Measurements from ENCODE around the gene CNST.
"Not testable (repeated sequence)": the region's sequence is repeated elsewhere in the genome, so short reads cannot be mapped to it uniquely, and the experiment has no call there.

CNST gene

DNA sequence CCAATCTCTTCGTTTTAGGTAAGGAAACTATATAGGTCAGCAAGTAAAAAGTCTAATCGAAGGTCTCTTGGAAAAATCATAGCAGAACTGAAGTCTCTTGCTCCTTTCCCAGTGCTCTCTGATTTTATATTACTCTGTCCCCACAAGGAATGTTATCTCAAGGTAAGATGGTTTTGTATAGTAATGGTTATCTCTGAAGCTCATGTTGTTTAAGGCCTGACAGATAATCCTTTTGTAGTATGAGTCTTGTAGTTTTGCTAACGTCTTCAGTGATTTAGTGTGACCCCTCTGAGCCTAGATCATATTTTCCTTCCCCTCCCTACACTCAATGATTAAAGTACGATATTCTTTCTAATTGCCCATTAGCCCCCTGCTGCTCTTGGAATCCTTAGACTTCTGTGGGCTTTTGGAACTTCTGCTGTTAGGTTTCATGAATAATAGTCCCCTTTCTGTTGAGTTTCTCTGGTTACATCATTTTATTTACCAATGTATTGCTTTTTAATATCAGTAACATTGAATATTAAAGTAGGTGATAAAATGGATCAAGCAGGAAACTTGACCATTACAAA, 52.1 kb downstream of the CNST start:
- no peak for DNase-seq (ENCODE audit: low spot score)

DNA sequence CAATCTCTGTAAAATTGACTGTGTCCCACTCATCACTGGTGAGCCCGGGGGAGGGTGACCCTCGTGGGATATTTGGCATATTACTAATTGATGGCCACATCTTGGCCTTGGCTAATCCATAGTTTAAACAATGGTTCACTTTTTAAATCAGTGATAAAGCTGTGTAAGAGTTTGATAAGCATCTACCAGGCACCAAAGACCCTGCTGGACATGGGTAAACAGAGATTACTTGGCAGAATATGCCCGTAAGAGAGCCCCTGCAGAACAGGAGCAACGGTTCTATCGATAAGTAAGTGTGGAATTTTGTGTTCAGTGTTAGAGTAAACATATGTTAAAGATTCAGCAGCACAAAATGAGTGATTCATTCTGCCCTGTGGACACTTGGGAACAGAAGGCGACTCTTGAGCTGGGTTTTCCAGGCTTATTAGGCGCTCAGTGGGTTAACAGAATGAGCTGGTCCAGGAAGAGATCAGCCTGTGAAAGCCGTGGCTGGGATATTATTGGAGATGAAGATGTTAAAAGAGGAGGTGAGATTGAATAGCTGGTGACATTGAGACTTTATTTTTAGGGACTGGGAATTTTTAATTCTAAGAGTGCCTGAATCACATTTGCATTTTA, 55.9 kb downstream of the CNST start:
- no peak for DNase-seq (ENCODE audit: low spot score)

DNA sequence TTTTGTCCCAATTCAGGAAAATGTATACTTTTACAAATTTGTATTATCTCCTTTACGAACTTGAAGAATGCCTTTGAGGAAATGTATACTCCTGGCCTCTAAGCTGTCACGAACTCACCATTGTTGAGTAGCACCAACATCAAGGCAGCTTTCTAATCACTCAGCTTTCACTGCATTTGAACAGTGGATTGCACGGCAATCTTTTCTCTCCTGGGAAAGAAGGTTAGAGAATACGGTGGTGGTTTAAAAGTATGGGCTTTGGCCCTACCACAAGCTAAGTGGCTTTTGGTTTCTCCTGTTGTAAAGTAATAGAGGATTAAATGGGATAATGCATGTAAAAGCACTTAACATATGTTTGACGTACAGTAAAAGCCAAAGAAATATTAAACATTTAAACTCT, 57.8 kb downstream of the CNST start:
- no peak for DNase-seq (ENCODE audit: low spot score)

DNA sequence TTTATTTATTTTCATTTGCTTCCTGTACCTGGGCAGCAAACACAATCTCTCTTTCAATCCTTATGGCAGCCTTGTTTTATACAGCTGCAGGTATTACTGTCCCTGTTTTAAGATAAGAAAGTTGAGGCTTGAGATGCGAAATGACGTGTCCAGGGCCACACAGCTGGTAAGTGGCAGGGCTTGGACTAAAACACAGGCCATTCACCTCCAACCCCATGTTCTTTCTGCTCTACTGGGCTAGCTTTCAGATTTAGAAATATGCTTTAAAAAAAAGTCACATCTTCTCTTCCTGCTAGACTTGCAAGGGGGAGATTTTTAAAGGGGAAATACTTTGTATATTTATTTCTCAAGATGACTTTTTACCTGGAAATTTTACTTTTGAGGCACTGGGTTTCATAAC, 62.8 kb downstream of the CNST start:
- DNase-seq (ENCODE audit: low spot score) = no peak

DNA sequence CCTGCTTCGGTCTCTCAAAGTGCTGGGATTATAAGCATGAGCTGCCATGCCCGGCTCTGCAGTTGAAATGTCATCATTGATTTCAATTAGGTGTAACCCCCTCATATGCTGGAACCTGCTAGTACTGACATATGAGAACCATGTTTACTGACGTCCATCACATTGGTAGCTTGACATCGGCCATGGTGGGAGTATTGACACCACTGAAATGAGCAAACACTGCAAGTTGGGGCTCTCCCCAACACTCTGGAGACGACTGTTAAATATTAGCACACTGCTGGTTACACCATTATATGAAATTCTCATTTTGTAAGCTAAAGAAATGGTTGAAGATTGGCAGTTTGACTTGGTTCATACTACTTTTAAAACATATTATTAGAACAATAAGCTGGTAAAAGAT, 63.7 kb downstream of the CNST start:
- DNase-seq (ENCODE audit: low spot score) = no peak

DNA sequence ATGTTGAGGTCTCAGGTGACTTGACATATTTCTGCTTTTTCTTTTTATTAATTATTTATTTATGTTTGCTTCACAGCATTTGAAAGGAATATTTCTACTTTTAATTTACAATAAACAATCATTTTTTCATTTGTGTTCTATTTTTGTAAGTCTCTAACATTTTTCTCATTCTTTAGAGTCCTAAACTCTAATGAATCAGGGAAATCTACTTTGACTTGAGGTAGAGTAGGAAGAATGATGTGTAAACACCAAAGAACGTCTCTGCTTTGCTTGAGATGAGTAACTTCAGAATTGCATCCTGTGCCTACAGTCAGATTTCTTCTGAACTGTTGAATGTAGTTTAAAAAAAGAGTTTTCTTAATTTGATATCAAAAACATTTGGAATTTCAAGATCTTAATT, 65.2 kb downstream of the CNST start:
- DNase-seq (ENCODE audit: low spot score) = no peak

DNA sequence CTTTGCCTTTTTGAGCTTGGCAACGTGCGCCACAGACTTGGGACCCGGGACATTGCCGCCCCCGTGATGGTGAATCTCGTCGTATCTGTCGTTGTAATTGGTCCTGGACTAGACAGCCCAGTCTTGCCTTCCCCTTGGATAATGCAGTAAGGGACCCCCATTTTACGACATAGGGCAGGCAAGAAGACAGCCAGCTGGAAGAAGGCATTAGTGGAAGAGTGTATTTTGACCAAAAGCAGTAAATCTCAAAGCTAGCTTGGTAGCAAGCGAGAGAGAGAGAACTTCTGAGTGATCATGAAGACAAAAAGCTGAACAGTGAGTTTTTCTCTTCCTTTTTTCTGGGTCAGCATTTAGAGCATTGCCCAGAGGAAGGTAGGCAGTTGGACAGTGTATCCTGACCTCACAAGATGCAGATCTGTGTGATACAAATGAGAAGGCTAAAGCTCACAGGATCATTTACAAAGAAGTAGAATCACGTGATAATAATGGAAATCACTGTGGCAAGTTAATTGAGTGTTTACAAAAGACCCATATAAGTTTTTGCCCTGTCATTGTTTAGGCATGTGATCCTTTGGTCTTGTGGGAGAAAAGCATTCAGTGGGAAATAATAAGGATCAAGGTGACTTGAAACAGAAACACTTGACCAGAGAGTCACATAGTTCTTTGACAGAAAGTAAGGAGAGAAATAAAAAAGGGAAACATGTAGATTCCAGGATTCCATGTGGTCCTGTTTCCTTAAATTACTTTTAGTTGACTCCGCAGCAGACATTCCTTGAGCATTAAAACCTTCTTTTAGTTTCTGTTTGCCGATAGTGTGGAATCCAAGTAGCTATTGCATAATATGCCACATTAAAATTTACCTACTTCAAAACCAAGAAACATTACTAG, 66.3 kb downstream of the CNST start:
- DNase-seq (ENCODE audit: low spot score) = no peak

DNA sequence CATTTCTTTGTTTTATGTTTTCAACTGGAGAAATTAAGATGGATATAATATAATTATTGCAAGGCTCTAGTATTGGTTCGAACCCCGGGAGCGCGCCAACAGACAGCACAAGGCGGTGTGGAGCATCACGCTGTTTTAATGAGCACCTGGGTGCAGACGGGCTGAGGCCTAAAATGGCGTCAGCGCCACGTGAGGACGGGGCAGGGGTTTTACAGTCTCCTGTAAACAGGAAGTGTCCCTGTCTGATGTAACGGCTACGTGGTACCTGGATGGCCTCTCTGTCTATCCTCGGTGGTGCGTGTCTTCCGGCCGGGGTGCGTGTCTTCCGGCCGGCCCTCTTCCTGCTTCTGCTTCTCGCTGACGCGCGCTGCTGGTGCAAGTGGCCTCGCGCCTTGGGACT, 68.4 kb downstream of the CNST start:
- not testable (repeated sequence) for DNase-seq (ENCODE audit: low spot score)

DNA sequence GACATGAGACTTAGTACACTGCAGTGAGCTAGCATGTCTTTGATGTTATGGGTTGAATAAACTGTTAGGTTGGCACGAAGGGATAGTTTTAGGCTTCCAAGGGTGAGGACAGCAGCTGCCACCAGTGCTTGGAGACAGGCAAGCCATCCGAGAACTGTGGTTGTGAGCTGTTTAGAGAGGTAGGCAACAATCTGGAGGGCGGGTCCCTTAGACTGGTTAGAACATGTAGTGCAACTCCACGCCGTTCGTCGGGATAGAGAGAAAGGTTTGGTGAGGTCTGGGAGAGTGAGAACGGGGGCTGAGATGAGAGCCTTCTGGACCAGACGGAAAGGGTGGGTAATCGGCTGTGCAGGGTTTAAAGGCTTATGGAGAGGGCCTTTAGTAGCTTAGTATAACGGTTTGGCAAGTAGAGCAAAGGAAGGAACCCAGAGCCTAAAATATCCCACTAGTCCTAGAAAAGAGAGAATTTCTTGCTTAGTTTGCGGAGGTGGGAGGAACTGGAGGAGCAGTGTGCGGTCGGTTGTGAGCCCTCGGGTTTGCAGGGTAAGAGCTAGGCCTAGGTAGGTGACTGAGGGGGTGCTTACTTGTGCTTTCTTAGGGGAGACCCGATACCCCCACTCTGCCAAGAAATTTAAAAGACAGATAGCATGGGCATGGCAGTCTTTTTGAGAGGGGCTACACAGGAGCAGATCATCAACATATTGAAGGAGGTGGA, 72.8 kb downstream of the CNST start:
- DNase-seq (ENCODE audit: low spot score) = no peak

DNA sequence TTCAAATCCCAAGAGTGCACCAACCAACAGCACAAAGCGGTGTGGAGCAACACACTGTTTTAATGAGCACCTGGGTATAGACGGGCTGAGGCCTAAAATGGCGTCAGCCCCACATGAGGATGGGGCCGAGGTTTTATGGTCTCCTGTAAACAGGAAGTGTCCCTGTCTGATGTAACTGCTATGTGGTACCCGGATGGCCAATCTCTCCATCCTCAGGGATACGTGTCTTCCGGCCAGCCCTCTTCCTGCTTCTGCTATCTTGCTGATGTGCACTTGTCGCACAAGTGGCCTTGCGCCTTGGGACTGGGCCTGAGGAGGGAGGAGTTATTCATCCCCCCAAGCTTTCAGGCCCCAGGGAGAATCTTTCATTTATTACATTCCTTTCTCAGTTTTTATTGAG, 73.5 kb downstream of the CNST start:
- no peak for DNase-seq (ENCODE audit: low spot score)

DNA sequence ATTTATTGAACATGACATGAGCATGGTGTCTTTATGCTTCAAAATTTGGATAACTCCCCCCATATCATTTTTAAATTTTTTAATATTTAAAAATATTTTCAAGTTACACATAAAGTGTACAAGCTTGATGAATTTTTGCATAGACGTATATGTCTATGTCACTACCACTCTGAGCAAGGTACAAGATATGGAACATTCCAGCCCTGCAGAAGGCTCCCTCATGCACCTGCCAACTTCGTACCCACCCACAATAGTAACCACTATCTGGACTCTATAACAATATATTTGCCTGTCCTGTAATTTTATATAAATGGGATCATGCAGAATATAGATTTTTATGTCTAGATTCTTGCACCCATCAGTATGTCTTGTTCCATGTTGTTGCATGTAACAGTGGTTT, 74.5 kb downstream of the CNST start:
- no peak for DNase-seq (ENCODE audit: low spot score)

DNA sequence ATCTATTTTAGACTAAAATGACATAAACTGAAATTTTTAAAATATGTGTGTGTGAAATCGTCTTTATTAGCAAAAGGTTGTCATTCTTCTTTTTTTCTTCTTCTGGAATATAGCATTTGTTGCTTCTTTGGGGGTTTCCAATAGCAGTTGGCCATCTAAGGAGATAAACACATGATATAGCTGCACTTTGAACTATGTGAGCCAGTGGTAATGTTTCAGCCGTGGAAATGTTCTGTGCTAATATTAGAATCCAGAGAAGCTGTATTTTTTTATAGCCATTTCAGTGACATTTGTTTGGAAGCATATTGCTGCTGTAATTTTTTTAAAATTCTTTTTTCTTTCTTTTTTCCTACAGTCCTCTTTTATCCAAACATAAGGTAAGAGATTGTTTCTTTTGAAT, 75.1 kb downstream of the CNST start:
- DNase-seq (ENCODE audit: low spot score) = no peak

DNA sequence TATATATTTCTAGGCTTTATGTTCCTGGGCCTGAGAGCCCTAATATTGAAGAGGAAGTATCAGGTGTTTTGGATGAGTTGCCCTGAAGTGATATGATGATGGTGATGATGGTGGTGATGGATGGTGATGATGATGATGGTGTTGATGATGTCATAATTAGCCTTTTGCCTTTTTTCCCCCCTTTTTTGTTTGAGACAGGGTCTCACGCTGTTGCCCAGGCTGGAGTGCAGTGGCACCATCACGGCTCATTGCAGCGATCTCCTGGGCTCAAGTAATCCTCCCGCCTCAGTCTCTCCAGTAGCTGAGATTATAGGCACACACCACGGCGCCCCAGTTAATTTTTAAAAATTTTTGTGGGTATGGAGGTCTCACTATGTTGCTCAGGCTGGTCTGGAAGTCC, 76.5 kb downstream of the CNST start:
- DNase-seq (ENCODE audit: low spot score) = no peak

DNA sequence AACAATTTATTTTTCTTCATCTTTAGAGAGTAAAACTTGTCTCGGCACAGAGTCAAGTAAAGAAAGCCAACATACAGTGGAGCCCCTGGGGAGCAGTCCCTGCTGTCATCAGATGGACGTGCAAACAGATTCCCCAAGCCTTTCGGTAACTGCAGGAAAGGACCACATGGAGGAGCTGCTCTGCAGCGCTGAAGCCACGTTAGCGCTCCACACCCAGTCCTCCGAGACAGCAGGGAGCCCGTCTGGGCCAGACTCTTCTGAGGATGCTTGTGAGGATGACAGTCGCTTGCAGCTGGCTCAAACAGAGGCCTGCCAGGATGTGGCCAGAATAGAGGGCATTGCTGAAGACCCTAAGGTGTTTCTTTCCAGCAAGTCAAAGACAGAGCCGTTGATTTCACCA, 80.9 kb downstream of the CNST start:
- no peak for DNase-seq (ENCODE audit: low spot score)

DNA sequence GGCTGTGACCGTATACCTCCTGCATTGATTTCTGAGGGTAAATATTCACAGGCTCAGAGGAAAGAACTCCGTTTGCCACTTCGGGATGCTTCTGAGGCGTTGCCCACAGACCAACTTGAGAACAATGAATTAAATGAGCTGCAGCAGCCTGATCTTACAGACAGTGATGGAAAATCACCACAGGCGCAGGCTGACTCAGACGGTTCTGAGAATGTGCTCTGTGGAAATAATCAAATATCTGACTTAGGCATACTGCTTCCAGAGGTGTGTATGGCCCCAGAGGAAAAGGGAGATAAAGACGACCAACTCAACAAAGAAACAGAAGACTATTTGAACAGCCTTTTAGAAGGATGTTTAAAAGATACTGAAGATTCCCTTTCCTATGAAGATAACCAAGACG, 81.3 kb downstream of the CNST start:
- no peak for DNase-seq (ENCODE audit: low spot score)

DNA sequence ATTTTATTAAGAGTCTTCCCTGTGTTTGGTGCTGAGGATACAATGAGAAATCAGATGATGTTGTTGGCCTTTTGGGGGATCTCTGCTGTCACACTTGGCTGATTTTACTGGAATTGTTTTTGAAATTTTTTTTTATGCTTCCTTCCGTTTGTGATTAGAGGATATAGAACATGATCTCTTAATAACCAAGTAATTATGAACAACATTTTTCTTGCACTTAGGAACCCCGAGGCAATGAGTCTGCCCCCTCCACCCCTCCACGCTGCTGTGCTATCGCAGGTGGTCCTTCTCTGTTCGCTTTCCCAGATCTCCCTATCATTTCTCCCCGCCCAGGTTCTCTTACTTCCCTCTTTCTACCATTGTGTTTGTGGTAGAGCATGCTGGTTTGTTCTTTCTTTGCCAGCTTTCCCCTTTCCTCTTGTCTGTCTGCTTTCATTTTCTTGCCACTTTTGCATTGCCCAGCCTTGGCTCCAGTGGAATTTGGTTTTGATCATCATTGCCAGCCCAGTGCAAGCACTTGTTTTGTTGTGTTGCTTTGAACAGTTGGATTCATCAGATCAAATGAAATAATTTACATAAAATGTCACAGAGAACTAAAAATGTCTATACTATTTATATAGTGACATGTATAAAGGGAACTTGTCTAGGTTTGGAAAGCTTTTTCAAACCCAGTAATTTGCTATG, 84.9 kb downstream of the CNST start:
- no peak for DNase-seq (ENCODE audit: low spot score)

DNA sequence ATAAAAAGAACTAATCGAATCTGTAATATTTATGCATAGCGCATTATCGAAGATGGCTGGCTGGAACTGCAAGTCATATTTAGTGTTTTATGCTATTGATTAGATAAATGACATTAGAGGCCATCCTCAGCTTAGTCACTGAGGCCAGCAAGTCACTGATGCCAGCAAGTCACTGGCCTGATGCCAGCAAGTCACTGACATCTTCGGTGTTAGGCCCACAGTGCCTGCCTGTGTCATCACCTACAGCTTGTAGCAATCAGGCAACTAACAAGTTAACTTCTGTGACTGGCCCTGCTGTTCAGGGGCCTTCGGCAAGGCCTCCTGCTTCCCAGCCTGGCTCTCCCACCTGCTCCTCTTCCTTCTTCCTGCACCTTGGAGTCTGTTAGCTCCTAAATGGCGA, 92.3 kb downstream of the CNST start:
- no peak for DNase-seq (ENCODE audit: low spot score)

DNA sequence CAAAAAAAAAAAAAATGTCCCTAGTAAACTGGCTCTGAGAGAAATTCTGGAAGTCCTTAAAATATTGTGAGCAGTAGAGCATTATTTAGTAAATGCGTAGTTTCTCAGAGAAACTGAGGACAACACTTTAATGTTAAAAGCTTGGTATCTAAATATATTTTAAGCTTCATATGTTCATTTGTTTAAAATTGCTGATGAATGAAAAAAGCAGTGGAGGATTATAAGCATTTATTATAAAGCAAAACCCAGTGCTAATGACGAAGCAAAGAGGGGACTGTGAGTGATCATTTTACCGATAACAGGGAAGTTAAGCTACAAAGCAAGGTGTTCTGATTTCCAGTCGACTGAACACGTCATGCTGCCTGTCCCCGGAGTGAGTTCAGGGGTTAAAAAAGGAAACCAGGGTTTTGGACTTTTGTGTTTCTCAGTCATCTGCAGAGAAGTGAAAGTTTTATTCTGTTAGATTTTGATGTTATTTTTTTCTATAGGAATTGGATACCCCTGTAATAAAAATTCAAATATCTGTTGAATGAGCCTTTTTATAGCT, 93.4 kb downstream of the CNST start:
- DNase-seq (ENCODE audit: low spot score) = no peak

DNA sequence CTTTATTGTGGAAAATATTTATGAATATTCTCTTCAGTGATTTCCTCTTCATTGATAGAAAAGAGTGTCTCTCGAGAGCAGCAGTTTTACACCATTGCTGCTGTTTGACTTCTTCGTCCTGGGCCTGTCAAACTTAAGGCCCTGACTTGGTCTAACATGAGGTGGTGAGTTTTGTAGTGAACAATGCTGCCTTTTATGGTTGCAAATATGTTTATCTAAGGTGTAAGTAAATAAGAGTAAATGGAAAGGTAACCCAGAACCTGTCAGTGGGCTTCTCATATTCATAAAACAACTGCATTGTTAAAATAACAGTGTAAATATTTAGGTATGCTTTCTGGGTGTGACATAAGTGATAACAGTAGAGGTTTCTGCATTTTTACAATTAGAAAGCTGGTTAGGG, 95.2 kb downstream of the CNST start:
- no peak for DNase-seq (ENCODE audit: low spot score)

DNA sequence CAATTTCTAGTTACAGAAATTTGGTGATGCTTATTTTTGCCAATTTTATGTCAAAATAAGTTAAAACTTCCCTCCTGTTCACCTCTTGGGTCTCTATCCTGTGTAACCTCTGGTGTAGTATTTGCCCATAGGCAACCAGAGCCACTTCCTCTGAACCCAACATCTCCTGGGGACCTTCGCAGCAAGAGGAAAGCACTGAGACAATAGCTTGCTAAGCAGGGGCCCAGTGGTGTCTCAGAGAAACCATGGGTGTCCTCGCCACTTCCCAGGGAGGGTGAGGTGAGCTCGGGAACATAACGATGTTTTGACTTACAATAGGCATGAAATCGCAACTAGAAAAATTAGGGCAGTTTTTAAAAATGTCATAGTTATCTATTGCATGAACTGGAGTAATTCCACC, 101.5 kb downstream of the CNST start:
- DNase-seq (ENCODE audit: low spot score) = no peak

DNA sequence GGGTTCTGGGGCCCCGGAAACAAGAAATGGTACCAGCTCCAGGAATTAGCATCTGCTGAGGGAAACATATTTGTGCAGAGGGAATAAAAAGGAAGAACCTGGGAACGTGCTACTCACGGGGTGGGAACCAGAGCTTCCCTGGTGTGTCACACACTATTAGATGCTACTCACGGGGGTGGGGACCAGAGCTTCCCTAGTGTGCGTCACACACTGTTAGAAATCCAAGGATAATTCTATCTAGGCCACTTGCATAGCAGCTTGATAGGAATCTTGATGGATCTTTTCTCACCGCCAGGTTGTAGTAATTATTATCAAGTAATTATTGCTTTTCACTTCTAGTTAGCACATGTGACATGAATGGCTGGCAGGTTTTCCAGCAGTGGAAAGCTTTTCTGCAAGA, 103.4 kb downstream of the CNST start:
- no peak for DNase-seq (ENCODE audit: low spot score)

DNA sequence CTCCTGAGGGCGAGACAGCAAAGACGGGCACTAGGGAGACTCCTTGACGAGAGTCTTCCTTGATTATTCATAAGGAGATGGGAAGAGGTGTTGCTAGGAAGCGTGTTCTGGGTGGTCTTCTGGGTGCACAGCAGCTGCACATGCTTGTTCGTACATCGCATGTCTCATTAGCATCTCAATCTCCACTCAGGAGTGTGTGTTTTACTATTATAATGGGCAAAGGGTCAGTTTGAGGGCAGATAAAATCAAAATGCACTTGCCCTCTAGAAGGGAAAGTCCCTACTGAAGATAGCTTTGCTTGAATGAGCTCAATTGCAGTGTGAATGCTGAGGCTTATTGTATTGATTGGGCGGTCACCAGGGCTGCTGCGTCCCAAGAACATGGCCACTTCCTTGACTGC, 107.8 kb downstream of the CNST start:
- no peak for DNase-seq (ENCODE audit: low spot score)
